H9 (cell line): ENCODE results near the gene ZNF345. TPM values are rescaled to one million over a fixed set of nuclear protein-coding genes. Genes with fewer than 3 reads are reported as not detected.

Source experiments
- DNase-seq: peaks from one replicate; pipeline ENCODE4 v3.0.0-alpha.2; 2017
- H2AFZ ChIP-seq: one replicate; pipeline ENCODE4 v1.6.1; 2013; ENCODE audit warnings: mild to moderate bottlenecking, low read length, control low read depth, moderate library complexity
- H2AK5ac ChIP-seq: 2 replicates; pipeline ENCODE4 v1.6.1; 2013; ENCODE audit warnings: low read length, control low read depth, mixed read lengths; ENCODE audit not compliant: insufficient read length
- H2BK120ac ChIP-seq: one replicate; pipeline ENCODE4 v1.6.1; 2013; ENCODE audit warnings: low read depth, mild to moderate bottlenecking, low read length, control low read depth, inconsistent platforms; ENCODE audit not compliant: poor library complexity, severe bottlenecking
- H2BK12ac ChIP-seq: 2 replicates; pipeline ENCODE4 v1.6.1; 2013; ENCODE audit warnings: low read length, control low read depth, mixed read lengths, low read depth; ENCODE audit not compliant: insufficient read length
- H2BK15ac ChIP-seq: 2 replicates; pipeline ENCODE4 v1.6.1; 2013; ENCODE audit warnings: low read depth, low read length, control low read depth
- H2BK20ac ChIP-seq: one replicate; pipeline ENCODE4 v1.6.1; 2013; ENCODE audit warnings: low read depth, mild to moderate bottlenecking, low read length, control low read depth, inconsistent platforms; ENCODE audit not compliant: poor library complexity, severe bottlenecking
- H2BK5ac ChIP-seq: 2 replicates; pipeline ENCODE4 v1.6.1; 2013; ENCODE audit warnings: low read length, control low read depth, mixed read lengths; ENCODE audit not compliant: insufficient read length
- H3K14ac ChIP-seq: 2 replicates; pipeline ENCODE4 v1.6.1; 2013; ENCODE audit warnings: low read length, control low read depth; ENCODE audit not compliant: insufficient read depth
- H3K18ac ChIP-seq: 2 replicates; pipeline ENCODE4 v1.6.1; 2013; ENCODE audit warnings: low read depth, mild to moderate bottlenecking, mixed read lengths, low read length, control low read depth; ENCODE audit not compliant: insufficient read length
- H3K23ac ChIP-seq: 2 replicates; pipeline ENCODE4 v1.6.1; 2013; ENCODE audit warnings: low read length, control low read depth, mixed read lengths, low read depth; ENCODE audit not compliant: insufficient read length
- H3K23me2 ChIP-seq: 2 replicates; pipeline ENCODE4 v1.6.1; 2013; ENCODE audit warnings: low read depth, mild to moderate bottlenecking, mixed read lengths, low read length, control low read depth; ENCODE audit not compliant: insufficient read length, poor library complexity, severe bottlenecking
- H3K27ac ChIP-seq: 2 replicates; pipeline ENCODE4 v1.5.1; 2013; ENCODE audit warnings: low read length, control low read depth, mixed read lengths, low read depth; ENCODE audit not compliant: insufficient read length
- H3K27me3 ChIP-seq: 2 replicates; pipeline ENCODE4 v1.6.1; 2013; ENCODE audit warnings: low read length, control low read depth, inconsistent platforms; ENCODE audit not compliant: insufficient read depth
- H3K4ac ChIP-seq: 2 replicates; pipeline ENCODE4 v1.6.1; 2013; ENCODE audit warnings: low read depth, mild to moderate bottlenecking, control low read depth, inconsistent platforms, low read length, moderate library complexity
- H3K4me1 ChIP-seq: 2 replicates; pipeline ENCODE4 v1.6.1; 2013; ENCODE audit warnings: low read length, control low read depth, inconsistent platforms; ENCODE audit not compliant: insufficient read depth
- H3K4me2 ChIP-seq: 2 replicates; pipeline ENCODE4 v1.6.1; 2013; ENCODE audit warnings: low read length, control low read depth, mixed read lengths; ENCODE audit not compliant: insufficient read length, insufficient read depth
- H3K56ac ChIP-seq: 2 replicates; pipeline ENCODE4 v1.6.1; 2013; ENCODE audit warnings: low read depth, mild to moderate bottlenecking, mixed read lengths, low read length, control low read depth; ENCODE audit not compliant: insufficient read length
- H3K79me1 ChIP-seq: 2 replicates; pipeline ENCODE4 v1.6.1; 2013; ENCODE audit warnings: low read depth, mild to moderate bottlenecking, moderate library complexity, low read length, control low read depth, inconsistent platforms; ENCODE audit not compliant: insufficient read depth, poor library complexity, severe bottlenecking
- H3K79me2 ChIP-seq: 2 replicates; pipeline ENCODE4 v1.6.1; 2013; ENCODE audit warnings: low read length, control low read depth, inconsistent platforms; ENCODE audit not compliant: insufficient read depth
- H3K9ac ChIP-seq: 2 replicates; pipeline ENCODE4 v1.6.1; 2013; ENCODE audit warnings: low read length, control low read depth, mixed read lengths; ENCODE audit not compliant: insufficient read length; ENCODE audit errors: extremely low read depth
- H3K9me3 ChIP-seq: one replicate; pipeline ENCODE4 v1.6.1; 2013; ENCODE audit warnings: low read depth, low read length, inconsistent platforms; ENCODE audit not compliant: control insufficient read depth
- H3T11ph ChIP-seq: one replicate; pipeline ENCODE4 v1.6.1; 2013; ENCODE audit warnings: mild to moderate bottlenecking, low read length, control low read depth, inconsistent platforms
- H4K20me1 ChIP-seq: one replicate; pipeline ENCODE4 v1.6.1; 2013; ENCODE audit not compliant: control insufficient read depth, insufficient read length, insufficient read depth
- H4K5ac ChIP-seq: 2 replicates; pipeline ENCODE4 v1.6.1; 2013; ENCODE audit warnings: low read depth, mild to moderate bottlenecking, mixed read lengths, low read length, control low read depth; ENCODE audit not compliant: insufficient read length
- H4K8ac ChIP-seq: replicated peaks from 2 replicates; pipeline ENCODE4 v1.6.1; 2013; ENCODE audit warnings: low read length, control low read depth, mixed read lengths, low read depth; ENCODE audit not compliant: insufficient read length
- H4K91ac ChIP-seq: 2 replicates; pipeline ENCODE4 v1.6.1; 2013; ENCODE audit warnings: low read depth, mild to moderate bottlenecking, moderate library complexity, mixed read lengths, low read length, control low read depth; ENCODE audit not compliant: insufficient read length
- H3K27ac Mint-ChIP-seq, 3 experiments: 2 replicates in 2 of 3; 3 replicates in 1 of 3; pipeline ENCODE4 v1.8.0; 2020 to 2021; ENCODE audit warnings: mixed read lengths in 3 of 3, mild to moderate bottlenecking in 1 of 3, moderate library complexity in 1 of 3
- H3K27me3 Mint-ChIP-seq: 2 replicates; pipeline ENCODE4 v1.8.0; 2021; ENCODE audit warnings: low read depth, mild to moderate bottlenecking, moderate library complexity, mixed read lengths
- H3K36me3 Mint-ChIP-seq, 3 experiments: 2 replicates in 2 of 3; 3 replicates in 1 of 3; pipeline ENCODE4 v1.8.0; 2020 to 2021; ENCODE audit warnings: low read depth in 3 of 3, mixed read lengths in 3 of 3; ENCODE audit not compliant: insufficient read depth in 1 of 3
- H3K4me1 Mint-ChIP-seq, 2 experiments: 2 replicates each; pipeline ENCODE4 v1.8.0; 2020; ENCODE audit warnings: mixed read lengths in 2 of 2
- H3K4me3 Mint-ChIP-seq, 2 experiments: 2 replicates in 1 of 2; 3 replicates in 1 of 2; pipeline ENCODE4 v1.8.0; 2020 to 2021; ENCODE audit warnings: mild to moderate bottlenecking in 2 of 2, mixed read lengths in 2 of 2, moderate library complexity in 1 of 2
- H3K9me3 Mint-ChIP-seq, 2 experiments: 2 replicates in 1 of 2; 3 replicates in 1 of 2; pipeline ENCODE4 v1.8.0; 2020; ENCODE audit warnings: mild to moderate bottlenecking in 2 of 2, mixed read lengths in 2 of 2, moderate library complexity in 1 of 2
- WGBS: extraction: QIAGEN DNeasy Blood & Tissue Kit; methylation state at CpG from one replicate; pipeline ENCODE4 v1.1.7; 2013; ENCODE audit warnings: missing lambda C conversion rate, low lambda C conversion rate, mixed read lengths; ENCODE audit not compliant: insufficient read length; ENCODE audit errors: extremely low coverage; 5-methylcytosine and 5-hydroxymethylcytosine counted together
- total RNA-seq: library from RNA; stranded (reverse); gene quantifications from 2 replicates; pipeline ENCODE4 v1.2.1, GENCODE V29; 2021
- TF ChIP-seq, protein P1 (sequence below): fragments of 200-600 bp; sonication (generic); conservative IDR thresholded peaks from 3 replicates; pipeline ENCODE4 v1.8.0; 2021; ENCODE audit warnings: antibody characterized with exemption, mild to moderate bottlenecking

ZNF345 gene
- total RNA-seq, 1 experiment from 2014 or later = 6.0 TPM

- Histone ChIP-seq H2BK15ac (no peak overlapping the region), H4K20me1 (no peaks in the 10 kb centered on the region), H3K79me2 (no peaks in the 10 kb centered on the region; the same call in 1 of the 2 replicates), H4K91ac (no peak overlapping the region), H3K4ac (no peak overlapping the region), H3K23ac (no peak overlapping the region), H3K23me2 (no peaks in the 10 kb centered on the region), H3K9ac (no peak overlapping the region), H3K4me1 (no peaks in the 10 kb centered on the region), H2BK5ac (no peak overlapping the region), H3K14ac (no peak overlapping the region), H3K9me3 (peaks cover 8% of the 10 kb centered on the region), H3K27me3 (no peaks in the 10 kb centered on the region), H3K79me1 (no peaks in the 10 kb centered on the region), H2BK12ac (no peak overlapping the region), H3K27ac (no peak overlapping the region), H4K8ac (no peak overlapping the region), H3K18ac (no peak overlapping the region), H2BK120ac (no peak overlapping the region), H3T11ph (no peak overlapping the region), H2AK5ac (no peak overlapping the region), H4K5ac (no peak overlapping the region), H2BK20ac (no peak overlapping the region), H3K56ac (no peak overlapping the region), H3K4me2 (no peak overlapping the region), H2AFZ (no peak overlapping the region)
- TF ChIP-seq, protein P1, sequence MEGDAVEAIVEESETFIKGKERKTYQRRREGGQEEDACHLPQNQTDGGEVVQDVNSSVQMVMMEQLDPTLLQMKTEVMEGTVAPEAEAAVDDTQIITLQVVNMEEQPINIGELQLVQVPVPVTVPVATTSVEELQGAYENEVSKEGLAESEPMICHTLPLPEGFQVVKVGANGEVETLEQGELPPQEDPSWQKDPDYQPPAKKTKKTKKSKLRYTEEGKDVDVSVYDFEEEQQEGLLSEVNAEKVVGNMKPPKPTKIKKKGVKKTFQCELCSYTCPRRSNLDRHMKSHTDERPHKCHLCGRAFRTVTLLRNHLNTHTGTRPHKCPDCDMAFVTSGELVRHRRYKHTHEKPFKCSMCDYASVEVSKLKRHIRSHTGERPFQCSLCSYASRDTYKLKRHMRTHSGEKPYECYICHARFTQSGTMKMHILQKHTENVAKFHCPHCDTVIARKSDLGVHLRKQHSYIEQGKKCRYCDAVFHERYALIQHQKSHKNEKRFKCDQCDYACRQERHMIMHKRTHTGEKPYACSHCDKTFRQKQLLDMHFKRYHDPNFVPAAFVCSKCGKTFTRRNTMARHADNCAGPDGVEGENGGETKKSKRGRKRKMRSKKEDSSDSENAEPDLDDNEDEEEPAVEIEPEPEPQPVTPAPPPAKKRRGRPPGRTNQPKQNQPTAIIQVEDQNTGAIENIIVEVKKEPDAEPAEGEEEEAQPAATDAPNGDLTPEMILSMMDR = no peak
- no peaks in the 10 kb centered on the region for H3K27me3 Mint-ChIP-seq
- peaks cover 16 to 48% (median 41%) of the 10 kb centered on the region in 3 experiments for H3K36me3 Mint-ChIP-seq
- no peak overlapping the region for H3K4me3 Mint-ChIP-seq
- no CpG with 5 or more reads among the region's 1 CpG for WGBS
- H3K9me3 Mint-ChIP-seq = peaks cover 66 to 78% of the 10 kb centered on the region in 2 experiments
- no peaks in the 10 kb centered on the region for H3K4me1 Mint-ChIP-seq
- no peak for DNase-seq
- H3K27ac Mint-ChIP-seq = no peak overlapping the region
These were observed 45.3 kb upstream of the ZNF345 start for GRCh38 chr19:36805364-36805763.
